HG02885 (cell line): ENCODE measurements around the gene PSMA6.
A peak's percentile ranks its signal among the peaks of the same experiment; 100 is the strongest.
"Not testable (repeated sequence)": the region's sequence is repeated elsewhere in the genome, so short reads cannot be mapped to it uniquely, and the experiment has no call there.

Experiments
- ATAC-seq: cut with Tn5 transposase; IDR thresholded peaks from one replicate; pipeline ENCODE4 v1.9.1; 2021; ENCODE audit warnings: mild to moderate bottlenecking; ENCODE audit not compliant: unreplicated experiment, poor library complexity

PSMA6 gene

DNA sequence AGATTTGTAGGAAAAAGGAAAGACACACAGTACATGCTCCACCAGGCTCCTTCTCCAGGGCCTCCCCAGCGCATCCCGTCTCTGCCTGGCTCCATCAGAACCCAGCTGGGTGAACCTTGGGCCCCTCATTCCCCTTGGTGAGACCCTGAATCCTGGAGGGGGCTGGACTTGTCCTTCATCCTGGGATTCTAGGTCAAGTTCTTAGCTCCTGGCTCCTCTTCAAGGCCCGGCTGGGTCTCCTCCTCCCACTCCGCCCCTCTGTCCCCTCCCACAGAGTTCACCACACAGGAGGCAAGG lies 49.2 kb downstream of the PSMA6 start:
- no peak for ATAC-seq

DNA sequence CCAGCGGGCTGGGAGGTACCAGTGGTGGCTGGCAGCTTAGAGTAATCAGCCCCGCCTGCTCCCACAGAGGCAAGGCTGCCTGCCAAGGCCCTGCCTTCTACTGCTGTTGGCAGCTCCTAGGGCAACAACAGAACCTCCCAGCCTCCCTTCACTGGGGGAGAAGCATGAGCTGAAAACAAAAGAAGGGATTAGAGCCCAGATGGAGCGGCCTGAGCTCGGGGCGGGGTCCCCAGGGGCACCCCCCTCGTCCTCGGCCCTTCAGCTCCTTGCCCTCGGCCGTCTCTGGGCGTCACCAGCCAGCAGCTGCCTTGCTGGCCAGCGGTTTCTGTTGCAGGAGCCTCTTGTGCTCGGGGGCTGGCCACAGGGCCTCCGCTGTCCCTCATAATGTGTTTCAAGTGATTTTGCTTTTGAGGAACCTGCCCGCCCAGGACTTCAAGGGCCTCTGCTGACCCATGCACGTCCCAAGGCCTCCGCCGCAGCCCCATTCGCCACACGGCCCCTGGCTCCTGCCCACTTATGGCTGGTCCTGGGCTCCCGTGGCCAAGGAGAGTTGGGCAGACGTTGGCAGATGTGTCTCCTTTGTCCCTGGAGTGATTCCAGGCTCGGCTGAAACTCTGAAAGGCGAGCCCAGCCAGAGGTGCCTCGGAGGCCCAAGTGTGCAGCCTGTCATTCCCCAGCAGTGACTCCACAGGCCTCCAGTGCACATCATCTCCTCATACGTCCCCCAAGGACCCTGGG lies 49.7 kb downstream of the PSMA6 start:
- ATAC-seq: no peak

DNA sequence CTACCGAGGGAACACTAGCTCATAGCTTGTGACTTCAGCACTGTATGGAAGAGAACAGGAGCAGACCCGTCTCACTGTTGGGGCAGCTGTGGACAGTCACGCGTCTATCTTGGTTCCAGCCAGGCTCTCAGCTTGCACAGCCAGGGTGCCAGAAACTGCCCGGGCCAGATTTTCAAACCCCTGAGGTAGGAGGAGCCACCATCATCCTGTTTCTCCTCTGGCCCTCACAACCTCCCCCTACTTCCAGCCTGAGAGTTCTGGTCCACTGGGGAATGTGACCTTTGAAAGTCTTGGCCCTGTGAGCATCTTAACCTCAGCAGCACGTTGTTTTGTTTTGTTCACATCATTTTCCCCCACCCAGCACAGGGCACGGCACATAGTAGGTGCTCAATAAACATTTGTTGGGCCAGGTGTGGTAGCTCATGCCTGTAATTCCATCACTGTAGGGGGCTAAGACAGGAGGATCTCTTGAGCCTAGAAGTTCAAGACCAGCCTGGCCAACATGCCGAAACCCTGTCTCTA lies 50.4 kb downstream of the PSMA6 start:
- ATAC-seq: no peak

DNA sequence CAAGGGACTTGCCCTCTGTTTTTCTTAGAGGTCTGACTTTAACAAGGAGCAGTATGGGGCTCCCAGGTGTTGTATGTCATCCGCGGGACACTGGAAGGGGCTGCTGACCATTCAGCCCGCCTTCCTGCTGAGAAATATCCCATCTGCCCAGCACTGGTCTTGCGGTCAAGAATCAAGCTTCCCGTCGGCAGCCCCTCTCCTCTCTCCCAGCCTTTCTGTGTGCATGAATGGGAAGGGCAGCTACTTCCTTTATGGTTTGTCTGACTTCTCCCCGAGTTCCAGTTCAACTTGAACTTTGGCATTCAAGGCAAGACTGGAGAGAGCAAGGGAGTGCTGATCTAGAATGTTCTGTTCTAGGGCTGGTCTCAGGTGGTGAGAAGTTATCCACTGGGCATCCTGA lies 51.5 kb downstream of the PSMA6 start:
- no peak for ATAC-seq

DNA sequence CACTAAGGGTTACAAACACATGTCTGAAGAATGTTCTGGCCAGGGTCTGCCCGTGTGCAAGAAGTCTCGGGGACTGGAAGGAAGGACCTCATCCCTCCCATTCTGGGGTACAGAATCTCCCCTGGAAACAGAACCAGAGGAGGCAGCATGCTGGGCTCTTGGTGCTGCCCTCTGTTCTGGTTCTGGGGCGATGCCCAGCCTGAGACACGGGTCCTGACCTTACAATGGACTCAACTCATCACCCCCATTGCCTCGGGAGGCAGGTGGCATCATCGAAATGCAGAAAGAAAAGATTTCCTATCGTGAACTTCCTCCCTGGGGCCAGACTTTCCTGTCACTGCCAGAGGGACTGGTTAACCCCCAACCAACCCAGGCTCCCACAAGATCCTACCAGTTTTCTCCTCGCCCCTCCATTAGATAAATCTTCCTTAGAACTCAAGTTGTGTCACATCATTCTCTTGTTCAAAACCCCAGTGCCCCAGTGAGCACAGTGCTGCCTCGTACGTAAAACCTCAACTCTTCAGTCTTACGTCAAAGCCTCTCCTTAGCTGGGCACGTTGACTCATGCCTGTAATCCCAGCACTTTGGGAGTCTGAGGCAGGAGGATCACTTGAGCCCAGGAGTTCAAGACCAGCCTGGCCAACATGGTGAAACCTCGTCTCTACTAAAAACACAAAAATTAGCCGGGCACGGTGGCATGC lies 52.1 kb downstream of the PSMA6 start:
- no peak for ATAC-seq

DNA sequence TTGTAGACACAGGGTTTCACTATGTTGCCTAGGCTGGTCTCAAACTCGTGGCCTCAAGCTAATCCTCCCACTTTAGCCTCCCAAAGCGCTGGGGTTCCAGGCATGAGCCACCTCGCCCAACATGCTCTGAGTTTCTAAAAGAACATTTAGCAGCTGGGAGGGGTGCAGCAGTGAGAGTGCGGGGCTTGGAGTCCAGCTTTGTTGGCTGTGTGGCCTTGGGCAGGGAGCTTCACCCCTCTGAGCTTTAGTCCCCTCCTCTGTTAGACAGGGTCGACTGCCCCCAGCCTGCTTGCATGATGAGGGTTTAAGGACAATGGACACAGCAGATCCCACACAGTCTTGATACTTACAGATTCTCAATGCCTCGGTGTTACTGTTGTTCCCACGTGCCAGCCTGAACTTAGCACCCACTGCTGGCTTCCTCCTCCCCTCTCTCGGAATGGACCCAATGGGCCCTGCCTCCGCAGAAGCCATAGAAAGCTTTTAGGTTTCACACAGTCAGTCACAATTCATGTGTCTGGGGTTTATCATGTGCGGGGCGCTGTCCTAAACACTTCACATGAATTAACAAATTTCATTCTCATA lies 54.6 kb downstream of the PSMA6 start:
- ATAC-seq: no peak

DNA sequence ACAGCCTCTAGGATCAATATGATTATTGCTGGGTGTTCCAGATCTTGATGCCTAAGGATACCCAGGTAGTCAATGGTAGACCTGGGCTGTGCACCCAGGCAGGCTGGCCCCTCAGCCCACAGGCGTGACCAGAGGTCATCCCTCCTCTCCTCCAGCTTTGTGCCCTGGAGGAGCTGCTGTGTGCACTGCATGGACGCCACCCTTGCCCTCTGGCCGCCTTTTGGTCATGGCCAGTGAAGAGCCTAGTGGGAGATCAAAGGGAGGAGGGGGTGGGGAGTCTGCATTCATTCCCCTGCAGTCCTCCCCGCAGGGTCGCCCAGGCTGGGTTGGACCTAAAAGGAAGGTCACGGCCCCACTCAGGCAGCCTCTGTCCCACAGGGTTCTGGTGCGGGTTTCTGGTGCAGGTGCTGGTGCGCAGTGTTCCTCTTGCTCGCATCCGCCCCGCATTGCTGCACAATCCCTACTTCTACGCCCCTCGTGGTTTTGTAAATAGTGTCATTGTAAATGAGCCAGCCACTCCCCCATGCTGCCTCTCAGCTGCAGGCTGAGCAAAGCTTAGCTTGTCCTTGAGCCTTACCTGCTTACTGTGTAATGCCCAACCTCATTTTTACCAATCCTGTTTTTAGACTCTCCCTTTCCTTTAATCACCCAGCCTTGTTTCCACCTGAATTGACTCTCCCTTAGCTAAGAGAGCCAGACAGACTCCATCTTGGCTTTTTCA lies 55.3 kb downstream of the PSMA6 start:
- no peak for ATAC-seq

DNA sequence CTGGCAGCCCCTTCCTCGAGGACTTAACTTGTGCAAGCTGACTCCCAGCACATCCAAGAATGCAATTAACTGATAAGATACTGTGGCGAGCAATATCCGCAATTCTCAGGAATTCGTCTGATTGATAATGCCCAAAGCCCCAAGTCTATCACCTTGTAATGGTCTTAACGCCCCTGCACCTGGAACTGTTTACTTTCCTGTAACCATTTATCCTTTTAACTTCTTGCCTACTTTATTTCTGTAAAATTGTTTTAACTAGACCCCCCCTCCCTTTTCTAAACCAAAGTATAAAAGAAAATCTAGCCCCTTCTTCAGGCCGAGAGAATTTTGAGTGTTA lies 55.8 kb downstream of the PSMA6 start:
- not testable (repeated sequence) for ATAC-seq

DNA sequence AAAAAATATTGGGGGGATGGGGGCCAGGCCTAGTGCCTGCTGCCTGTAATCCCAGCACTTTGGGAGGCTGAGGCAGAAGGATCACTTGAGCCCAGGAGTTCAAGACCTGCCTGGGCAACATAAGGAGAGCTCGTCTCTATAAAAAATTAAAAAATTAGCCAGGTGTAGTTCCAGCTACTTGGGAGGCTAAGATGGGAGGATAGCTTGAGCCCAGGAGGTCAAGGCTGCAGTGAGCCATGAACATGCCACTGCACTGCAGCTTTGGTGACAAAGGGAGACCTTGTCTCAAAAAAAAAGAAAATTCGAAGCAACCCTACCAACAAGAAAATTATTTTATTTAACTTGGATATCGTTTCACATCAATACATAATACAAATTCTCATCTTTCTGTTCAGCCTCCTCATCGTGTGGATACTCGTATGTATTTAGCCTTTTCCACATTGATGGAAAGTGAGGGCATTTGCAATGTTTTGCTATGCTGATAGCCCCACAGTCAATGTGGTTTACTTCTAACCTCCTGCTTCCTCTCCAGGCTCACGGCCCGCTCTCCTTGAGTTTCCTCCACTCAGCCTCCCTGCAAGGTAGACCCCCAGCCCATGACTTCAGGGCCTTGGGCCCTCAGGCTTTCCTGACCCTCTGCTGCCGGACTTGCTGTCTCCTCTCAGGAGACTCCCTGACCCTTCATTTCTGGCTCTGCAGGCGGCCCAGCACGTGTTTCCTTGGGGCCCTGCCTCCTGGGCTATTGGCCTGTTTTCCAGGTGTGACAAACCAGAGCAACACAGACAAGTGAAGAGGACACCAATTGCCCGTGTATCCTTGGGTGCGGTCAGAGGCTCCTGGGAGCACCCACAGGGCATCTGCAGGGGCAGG lies 57.5 kb downstream of the PSMA6 start:
- no peak for ATAC-seq

DNA sequence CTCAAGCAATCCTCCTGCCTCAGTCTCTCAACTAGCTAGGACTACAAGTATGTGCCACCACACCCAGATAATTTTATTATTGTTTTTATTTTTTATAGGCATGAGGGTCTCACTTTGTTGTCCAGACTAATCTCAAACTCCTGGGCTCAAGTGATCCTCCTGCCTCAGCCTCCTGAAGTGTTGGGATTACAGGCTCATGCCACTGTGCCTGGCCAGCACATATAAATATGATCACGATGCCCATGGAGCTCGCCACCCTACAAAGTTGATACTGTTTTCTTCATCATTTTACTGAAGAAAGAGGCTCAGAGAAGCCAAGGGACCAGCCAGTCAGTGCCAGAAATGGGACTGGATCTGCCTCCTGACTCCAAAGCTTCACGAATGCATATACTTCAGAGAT lies 59.3 kb downstream of the PSMA6 start:
- no peak for ATAC-seq

DNA sequence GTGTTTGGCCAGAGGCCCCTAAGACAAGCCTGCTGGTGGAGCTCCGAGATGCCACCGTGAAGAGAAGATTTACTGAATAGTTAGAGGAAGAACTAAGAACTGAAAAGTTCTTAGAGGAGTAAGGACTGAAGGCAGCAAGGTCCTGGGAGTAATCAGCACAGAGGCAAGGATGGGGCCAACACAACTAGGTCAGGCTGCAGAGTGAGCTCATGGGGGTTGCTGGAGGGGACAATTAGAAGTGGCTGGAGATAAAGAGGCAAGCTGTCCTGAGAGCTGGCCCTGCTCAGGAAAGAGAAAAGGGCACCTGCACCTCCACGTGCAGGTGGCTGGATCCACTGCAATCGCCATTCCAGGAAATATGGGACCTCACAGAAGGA lies 59.7 kb downstream of the PSMA6 start:
- ATAC-seq: no peak

DNA sequence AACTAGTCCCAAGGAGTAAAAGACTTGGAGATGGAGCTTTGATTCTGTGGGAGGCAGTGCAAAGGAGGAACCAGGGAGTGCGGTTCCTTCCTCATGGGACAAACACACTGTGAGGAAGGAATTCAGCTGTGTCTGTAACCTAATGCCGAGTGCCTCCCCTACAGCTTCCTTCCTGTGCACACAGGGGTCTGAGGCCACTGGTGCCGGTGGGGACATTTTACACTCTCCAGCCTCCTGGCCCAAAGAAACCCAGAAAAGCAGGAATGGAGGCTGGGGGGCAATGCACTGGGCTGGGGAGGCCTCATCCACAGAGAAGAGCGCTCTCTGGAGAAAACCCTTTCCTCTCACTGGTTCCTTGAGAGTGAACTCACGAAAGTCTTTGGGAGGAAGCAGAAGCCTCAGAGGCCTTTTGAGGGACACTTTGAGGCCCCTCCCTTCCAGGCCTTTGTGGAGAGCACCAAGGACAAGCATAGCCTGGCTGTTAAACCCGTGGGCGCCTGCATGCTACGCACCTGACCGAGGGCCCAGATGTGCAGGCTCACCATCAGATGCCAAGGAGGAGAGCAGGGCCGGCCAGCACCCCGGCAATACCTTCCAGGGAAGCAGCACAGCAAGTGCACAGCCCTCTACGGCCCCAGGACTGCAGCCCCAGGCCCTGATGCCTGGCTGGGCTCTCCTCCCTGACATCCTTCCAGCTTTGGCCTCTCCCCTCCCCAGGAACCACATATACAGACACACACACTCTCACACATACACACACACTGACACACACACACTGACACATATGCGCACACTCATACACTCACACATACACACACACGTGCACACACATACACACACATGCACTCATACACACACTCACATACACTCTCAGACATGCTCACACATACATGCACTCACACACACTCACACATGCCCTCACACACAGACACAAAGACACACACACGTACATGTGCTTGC lies 60.4 kb downstream of the PSMA6 start:
- ATAC-seq: no peak

DNA sequence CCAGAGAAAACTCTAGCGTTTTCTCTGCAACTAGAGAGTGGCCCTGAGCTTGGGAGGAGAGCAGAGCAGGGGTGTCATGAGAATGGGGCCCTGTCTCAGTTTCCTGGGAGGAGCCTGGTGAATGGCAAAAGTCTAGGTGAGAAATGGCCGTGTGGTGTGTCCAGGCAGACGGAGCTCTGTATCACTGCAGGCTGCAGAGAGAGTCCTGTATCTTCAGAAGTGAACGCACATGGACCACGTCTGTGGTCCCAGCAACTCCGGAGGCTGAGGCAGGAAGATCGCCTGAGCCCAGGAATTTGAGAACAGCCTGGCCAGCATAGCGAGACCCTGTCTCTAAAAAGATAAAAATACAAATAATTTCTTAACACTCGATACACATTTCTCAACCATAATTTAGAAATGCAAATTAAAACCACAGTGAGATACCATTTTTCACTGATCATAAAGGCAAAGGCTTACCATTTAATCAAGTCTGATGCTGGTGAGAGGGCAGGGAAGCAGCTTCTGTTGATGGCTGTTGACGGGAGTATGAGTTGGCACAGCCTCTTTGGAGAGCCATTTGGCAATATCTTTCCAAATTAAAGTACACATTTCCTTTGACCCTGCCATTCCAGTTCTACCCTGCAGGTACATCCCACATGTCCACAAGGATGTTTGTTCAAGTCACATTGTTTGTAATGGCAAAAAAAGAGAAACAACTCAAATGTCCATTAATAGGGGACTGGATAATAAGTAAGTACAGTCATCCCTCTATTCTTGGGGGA lies 61.4 kb downstream of the PSMA6 start:
- ATAC-seq: no peak

DNA sequence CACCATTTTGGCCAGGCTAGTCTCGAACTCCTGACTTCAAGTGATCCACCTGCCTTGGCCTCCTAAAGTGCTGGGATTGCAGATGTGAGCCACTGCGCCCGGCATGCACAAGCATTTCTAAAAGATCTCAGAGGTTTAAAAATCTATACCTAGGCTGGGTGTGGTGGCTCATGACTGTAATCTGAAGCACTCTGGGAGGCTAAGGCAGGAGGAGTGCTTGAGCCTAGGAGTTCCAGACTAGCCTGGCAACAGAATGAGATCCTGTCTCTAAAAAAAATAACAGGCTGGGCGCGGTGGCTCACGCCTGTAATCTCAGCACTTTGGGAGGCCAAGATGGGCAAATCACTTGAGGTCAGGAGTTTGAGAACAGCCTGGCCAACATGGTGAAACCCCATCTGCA lies 63.1 kb downstream of the PSMA6 start:
- not testable (repeated sequence) for ATAC-seq

DNA sequence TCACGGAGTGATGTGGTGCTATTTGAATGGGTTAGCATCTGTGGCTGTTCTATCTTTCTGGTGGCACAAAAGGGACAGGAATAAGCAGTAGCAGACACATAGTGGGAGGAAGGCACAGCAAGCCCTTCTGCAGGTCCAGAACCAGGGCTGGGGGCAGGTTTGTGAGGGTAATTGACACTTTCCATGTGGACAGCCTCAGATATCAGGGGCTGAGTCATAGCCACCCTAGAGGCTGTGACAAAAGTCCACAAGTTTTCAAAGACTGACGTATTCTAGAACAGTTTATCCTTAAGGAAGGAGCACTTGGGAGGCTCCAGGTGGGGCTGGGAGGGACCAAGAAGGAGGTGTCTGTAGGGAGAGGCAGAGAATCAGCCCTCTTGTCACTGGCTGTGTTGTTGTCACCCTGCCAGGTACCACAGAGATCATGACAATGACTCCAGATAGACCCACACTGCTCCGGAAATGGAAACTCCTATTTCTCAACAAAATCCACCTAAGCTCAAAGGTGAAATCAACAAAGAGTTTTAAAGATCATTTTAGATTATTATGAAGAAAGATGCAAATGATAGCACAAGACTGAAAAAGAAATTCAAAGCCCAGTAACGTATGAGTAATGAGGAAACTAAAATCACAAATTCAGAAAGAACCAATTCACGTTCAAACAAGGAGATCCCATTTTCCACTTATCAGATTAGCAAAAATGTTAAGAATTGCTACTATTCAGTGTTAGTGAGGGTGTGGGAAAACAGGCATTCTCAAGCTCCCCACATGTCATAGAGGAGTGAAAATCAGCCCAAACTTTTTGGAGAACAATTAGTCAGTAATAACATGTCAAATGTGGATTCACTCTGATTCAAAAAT lies 64.0 kb downstream of the PSMA6 start:
- peak; percentile 51 for ATAC-seq

DNA sequence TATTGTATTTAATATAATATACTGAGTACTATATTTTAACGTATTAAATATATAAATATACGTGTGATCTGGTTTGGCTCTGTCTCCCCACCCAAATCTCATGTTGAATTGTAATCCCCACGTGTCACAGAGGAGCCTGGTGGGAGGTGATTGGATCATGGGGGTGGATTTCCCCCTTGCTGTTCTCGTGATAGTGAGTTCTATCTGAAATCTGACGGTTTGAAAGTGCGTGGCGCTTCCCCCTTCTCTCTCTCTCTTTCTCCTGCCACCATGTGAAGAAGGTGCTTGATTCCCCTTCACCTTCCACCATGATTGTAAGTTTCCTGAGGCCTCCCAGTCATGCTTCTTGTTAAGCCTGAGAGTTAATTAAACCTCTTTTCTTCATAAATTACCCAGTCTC lies 67.5 kb downstream of the PSMA6 start:
- not testable (repeated sequence) for ATAC-seq

DNA sequence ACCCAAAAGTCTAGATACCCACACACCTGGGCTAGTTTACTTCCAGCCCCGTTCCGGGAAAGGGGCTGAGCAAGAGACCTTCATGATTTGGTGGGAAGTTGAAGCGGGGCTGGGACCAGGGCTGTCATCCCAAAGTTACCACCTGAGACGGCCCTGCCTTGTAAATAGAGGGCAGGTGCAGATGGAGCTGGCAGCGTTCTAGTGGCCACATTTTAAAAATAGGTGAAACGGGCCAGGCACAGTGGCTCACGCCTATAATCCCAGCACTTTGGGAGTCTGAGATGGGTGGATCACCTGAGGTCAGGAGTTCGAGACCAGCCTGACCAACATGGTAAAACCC lies 68.9 kb downstream of the PSMA6 start:
- ATAC-seq: no peak

DNA sequence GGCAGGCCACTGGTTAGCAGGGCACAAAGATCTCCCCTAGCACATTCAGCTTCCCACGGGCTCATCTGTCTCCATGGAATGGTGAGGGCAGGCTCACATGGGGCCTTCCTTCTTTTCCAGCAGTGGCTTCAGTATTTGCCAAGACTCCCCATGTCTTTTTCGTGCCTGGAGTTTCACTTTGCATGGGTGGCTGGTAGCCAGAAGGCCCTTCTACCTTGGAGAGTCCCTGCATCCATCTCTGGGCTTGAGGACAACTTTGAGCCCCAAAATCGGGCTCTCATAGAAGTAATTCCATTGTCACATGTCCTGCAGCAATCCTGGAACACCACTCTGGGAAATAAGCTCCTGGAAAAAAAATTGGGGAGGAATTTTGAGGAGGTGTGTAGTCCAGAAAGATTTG lies 70.3 kb downstream of the PSMA6 start:
- no peak for ATAC-seq
